ENCODE measurements around the gene IQCH. TPM values are rescaled to one million over a fixed set of nuclear protein-coding genes. Genes with fewer than 3 reads are reported as not detected.

Gene IQCH
- total RNA-seq, 1 experiment from 2014 or later = 2.2 TPM

DNA sequence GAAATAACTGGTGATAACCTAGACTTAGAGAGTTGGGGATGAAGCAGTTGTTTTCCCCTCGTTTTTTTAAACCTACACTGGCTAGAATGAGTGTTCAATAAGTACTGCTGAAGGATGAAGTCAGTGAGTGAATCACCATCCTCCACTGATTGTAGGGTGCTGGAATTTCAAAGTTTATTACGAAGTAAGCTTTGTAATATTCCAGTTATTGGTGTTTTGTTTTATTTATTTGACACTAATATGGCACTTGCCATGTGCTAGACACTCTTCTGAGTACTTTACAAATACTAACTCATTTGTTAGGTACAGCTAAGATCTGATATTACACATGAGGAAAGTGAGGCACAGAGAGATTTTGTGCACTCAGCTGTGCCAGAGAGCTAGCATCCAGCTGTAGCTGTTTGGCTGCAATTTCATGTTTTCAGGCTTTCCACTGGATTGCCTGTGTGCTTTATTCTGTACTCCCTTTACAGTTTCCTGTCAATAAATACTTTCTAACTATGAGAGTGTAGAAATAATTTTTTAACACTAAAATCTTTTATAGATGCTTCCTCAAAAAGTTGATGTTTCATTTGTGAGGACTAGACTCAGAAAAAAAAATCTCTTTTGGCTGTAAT lies 293.8 kb downstream of the IQCH start:
- Histone ChIP-seq H3K36me3 (replicated peaks; ENCODE audit: control insufficient read depth, insufficient read depth, low read length) (peaks cover 2% of the 10 kb centered on the region), H3K4me3 (ENCODE audit: insufficient read depth, low read depth, low read length) (no peak overlapping the region)
- DNase-seq = no peak

GRCh38 chr15:67548862-67549651 lies 294.5 kb downstream of the IQCH start:
- Histone ChIP-seq H3K27me3 (ENCODE audit: control insufficient read depth, insufficient read depth, low read length) (no peaks in the 10 kb centered on the region), H3K4me3 (ENCODE audit: insufficient read depth, low read depth, low read length) (no peak overlapping the region), H3K36me3 (replicated peaks; ENCODE audit: control insufficient read depth, insufficient read depth, low read length) (peaks cover 2% of the 10 kb centered on the region)
- DNase-seq = peak; percentile 71

More for the DNA sequence above, 293.8 kb downstream of the IQCH start:
- no peaks in the 10 kb centered on the region for H3K27me3 ChIP-seq (ENCODE audit: control insufficient read depth, insufficient read depth, low read length)

- H3K27me3 ChIP-seq (ENCODE audit: control insufficient read depth, insufficient read depth, low read length) = no peaks in the 10 kb centered on the region
- no peak for DNase-seq
Measured at GRCh38 chr15:67549736-67550135, 295.1 kb downstream of the IQCH start.

DNA sequence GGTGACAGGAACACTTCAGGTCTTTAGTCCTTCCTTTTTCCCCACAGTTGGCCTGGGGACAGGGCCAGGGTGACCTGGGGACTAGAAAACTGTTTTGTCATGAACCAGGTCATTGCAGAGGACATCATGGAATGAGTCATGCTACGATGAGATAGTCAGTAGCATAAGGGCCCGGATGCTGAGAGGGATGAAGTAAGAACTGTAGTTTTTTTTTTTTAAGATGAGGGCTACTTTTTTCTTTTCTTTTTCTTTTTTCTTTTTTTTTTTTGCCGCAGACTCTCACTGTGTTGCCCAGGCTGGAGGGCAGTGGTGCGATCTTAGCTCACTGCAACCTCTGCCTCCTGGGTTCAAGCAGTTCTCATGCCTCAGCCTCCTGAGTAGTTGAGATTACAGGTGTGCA lies 295.9 kb downstream of the IQCH start:
- no peak for DNase-seq
- peaks cover 2% of the 10 kb centered on the region for H3K36me3 ChIP-seq (replicated peaks; ENCODE audit: control insufficient read depth, insufficient read depth, low read length)
- no peak overlapping the region for H3K4me3 ChIP-seq (ENCODE audit: insufficient read depth, low read depth, low read length)
- no peaks in the 10 kb centered on the region for H3K27me3 ChIP-seq (ENCODE audit: control insufficient read depth, insufficient read depth, low read length)

More at GRCh38 chr15:67549736-67550135, 295.1 kb downstream of the IQCH start:
- no peak overlapping the region for H3K4me3 ChIP-seq (ENCODE audit: insufficient read depth, low read depth, low read length)
- peaks cover 2% of the 10 kb centered on the region for H3K36me3 ChIP-seq (replicated peaks; ENCODE audit: control insufficient read depth, insufficient read depth, low read length)

DNA sequence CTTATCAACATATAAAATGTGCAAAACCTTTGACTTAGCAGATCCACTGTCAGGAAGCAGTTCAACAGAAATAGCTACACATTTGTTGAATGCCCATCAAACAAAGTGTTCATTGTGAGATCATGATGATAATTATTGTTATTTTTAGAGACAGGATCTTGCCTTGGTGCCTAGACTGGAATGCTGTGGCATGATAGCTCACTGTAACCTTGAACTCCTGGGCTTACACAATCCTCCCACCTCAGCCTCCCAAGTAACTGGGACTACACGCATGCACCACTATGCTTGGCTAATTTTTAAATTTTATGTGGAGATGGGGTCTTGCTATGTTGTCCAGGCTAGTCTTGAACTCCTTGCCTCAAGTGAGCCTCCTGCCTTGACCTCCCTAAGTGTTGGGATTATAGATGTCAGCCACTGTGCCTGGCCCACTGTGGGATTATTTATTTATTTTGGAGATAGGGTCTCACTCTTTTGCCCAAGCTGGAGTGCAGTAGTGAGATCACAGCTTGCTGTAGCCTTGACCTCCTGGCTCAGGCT lies 296.7 kb downstream of the IQCH start:
- H3K27me3 ChIP-seq (ENCODE audit: control insufficient read depth, insufficient read depth, low read length) = no peaks in the 10 kb centered on the region
- no peak overlapping the region for H3K4me3 ChIP-seq (ENCODE audit: insufficient read depth, low read depth, low read length)
- peaks cover 2% of the 10 kb centered on the region for H3K36me3 ChIP-seq (replicated peaks; ENCODE audit: control insufficient read depth, insufficient read depth, low read length)
- DNase-seq = no peak

Other genes with a start within 250 kb of the IQCH start
- 29.2 and 30.8 TPM in 2 replicates for gene SMAD3, start 189.2 kb upstream of the IQCH start, total RNA-seq (2014; rRNA removed; shearing (Covaris generic))
- 44.5 and 48.6 TPM in 2 replicates for gene AAGAB, start 125 bp upstream of the IQCH start, total RNA-seq (2014; rRNA removed; shearing (Covaris generic))

Measured in H7 (cell line).